ENCODE results near the gene PRDX2.

PRDX2 gene

GRCh38 chr19:12782424-12783290 is 18.9 kb downstream of the PRDX2 start:
- Mint-ChIP-seq H3K4me1 (peaks cover 25% of the 10 kb centered on the region), H3K36me3 (peaks cover 15% of the 10 kb centered on the region), H3K27ac (no peak overlapping the region), H3K4me3 (no peak overlapping the region), H3K9me3 (no peaks in the 10 kb centered on the region)
- ATAC-seq (peak; percentile 63), DNase-seq (ENCODE audit: low spot score in 2 of 2) (peak; percentile 93 to 98)

- ATAC-seq, result no peak
- no peak for DNase-seq (ENCODE audit: low spot score in 2 of 2)
- no peak overlapping the region for H3K4me3 Mint-ChIP-seq
- peaks cover 15% of the 10 kb centered on the region for H3K36me3 Mint-ChIP-seq
- no peaks in the 10 kb centered on the region for H3K9me3 Mint-ChIP-seq
- peaks cover 25% of the 10 kb centered on the region for H3K4me1 Mint-ChIP-seq
- H3K27ac Mint-ChIP-seq, result no peak overlapping the region
Observed at GRCh38 chr19:12782174-12782423, 19.5 kb downstream of the PRDX2 start.

GRCh38 chr19:12779162-12779993 is 22.2 kb downstream of the PRDX2 start:
- Mint-ChIP-seq H3K4me3 (peak overlapping the region; percentile 94), H3K9me3 (no peaks in the 10 kb centered on the region), H3K4me1 (peaks cover 25% of the 10 kb centered on the region), H3K36me3 (peaks cover 15% of the 10 kb centered on the region), H3K27ac (peak overlapping the region; percentile 94)
- ATAC-seq (no peak), DNase-seq (ENCODE audit: low spot score in 2 of 2) (peak in 1 of 2 donors; percentile 66)

GRCh38 chr19:12778905-12779161 is 22.8 kb downstream of the PRDX2 start:
- peak overlapping the region; percentile 94 for H3K4me3 Mint-ChIP-seq
- peak overlapping the region; percentile 94 for H3K27ac Mint-ChIP-seq
- H3K9me3 Mint-ChIP-seq, result no peaks in the 10 kb centered on the region
- DNase-seq (ENCODE audit: low spot score in 2 of 2) (no peak), ATAC-seq (no peak)
- H3K4me1 Mint-ChIP-seq, result peaks cover 27% of the 10 kb centered on the region
- H3K36me3 Mint-ChIP-seq, result peaks cover 15% of the 10 kb centered on the region

GRCh38 chr19:12778017-12778904 is 23.3 kb downstream of the PRDX2 start:
- Mint-ChIP-seq H3K9me3 (no peaks in the 10 kb centered on the region), H3K4me3 (peak overlapping the region; percentile 94), H3K4me1 (peaks cover 33% of the 10 kb centered on the region), H3K27ac (peak overlapping the region; percentile 94), H3K36me3 (peaks cover 10% of the 10 kb centered on the region)
- ATAC-seq, result peak; percentile 2
- peak in 1 of 2 donors; percentile 78 for DNase-seq (ENCODE audit: low spot score in 2 of 2)

- peak; percentile 59 for ATAC-seq
- peak; percentile 86 to 93 for DNase-seq (ENCODE audit: low spot score in 2 of 2)
- peaks cover 33% of the 10 kb centered on the region for H3K4me1 Mint-ChIP-seq
- no peaks in the 10 kb centered on the region for H3K9me3 Mint-ChIP-seq
- peaks cover 7% of the 10 kb centered on the region for H3K36me3 Mint-ChIP-seq
- H3K4me3 Mint-ChIP-seq, result peak overlapping the region; percentile 94
- H3K27ac Mint-ChIP-seq, result peak overlapping the region; percentile 94
Observed at GRCh38 chr19:12777217-12778016, 24.2 kb downstream of the PRDX2 start.

GRCh38 chr19:12774588-12775555 is 26.7 kb downstream of the PRDX2 start, which contains the start of gene HOOK2:
Gene HOOK2 (minus strand): TSS chr19:12775552. CDS start chr19:12775449, 103 bp downstream.
- peak in 1 of 2 donors; percentile 59 for DNase-seq (ENCODE audit: low spot score in 2 of 2)
- peak within 1 kb of the TSS; percentile 94 for H3K4me3 Mint-ChIP-seq
- peak within 1 kb of the TSS; percentile 79 for H3K27ac Mint-ChIP-seq
- ATAC-seq, result peak; percentile 3
- H3K4me1 Mint-ChIP-seq, result peaks cover 29% of the 10 kb centered on the region
- H3K36me3 Mint-ChIP-seq, result no peaks in the 10 kb centered on the region
- no peaks in the 10 kb centered on the region for H3K9me3 Mint-ChIP-seq

GRCh38 chr19:12773571-12773970 is 28.0 kb downstream of the PRDX2 start:
- Mint-ChIP-seq H3K4me3 (no peak overlapping the region), H3K36me3 (no peaks in the 10 kb centered on the region), H3K4me1 (peaks cover 27% of the 10 kb centered on the region), H3K27ac (no peak overlapping the region), H3K9me3 (no peaks in the 10 kb centered on the region)
- ATAC-seq (no peak), DNase-seq (ENCODE audit: low spot score in 2 of 2) (no peak)

- Mint-ChIP-seq H3K4me1 (peaks cover 21% of the 10 kb centered on the region), H3K4me3 (no peak overlapping the region), H3K36me3 (no peaks in the 10 kb centered on the region), H3K9me3 (no peaks in the 10 kb centered on the region), H3K27ac (no peak overlapping the region)
- ATAC-seq, result no peak
- DNase-seq (ENCODE audit: low spot score in 2 of 2), result no peak
Observed at GRCh38 chr19:12772323-12772722, 29.3 kb downstream of the PRDX2 start.

- Mint-ChIP-seq H3K4me1 (peaks cover 28% of the 10 kb centered on the region), H3K27ac (no peak overlapping the region)
Observed at GRCh38 chr19:12770922-12771321, 30.7 kb downstream of the PRDX2 start.

GRCh38 chr19:12769689-12770088 is 31.9 kb downstream of the PRDX2 start:
- Mint-ChIP-seq H3K27ac (no peak overlapping the region), H3K4me3 (peak overlapping the region; percentile 57), H3K9me3 (no peaks in the 10 kb centered on the region), H3K4me1 (peaks cover 29% of the 10 kb centered on the region), H3K36me3 (peaks cover 5% of the 10 kb centered on the region)
- DNase-seq (ENCODE audit: low spot score in 2 of 2) (no peak), ATAC-seq (peak; percentile 83)

More at GRCh38 chr19:12770922-12771321, 30.7 kb downstream of the PRDX2 start:
- no peak for ATAC-seq
- no peaks in the 10 kb centered on the region for H3K9me3 Mint-ChIP-seq
- peaks cover 5% of the 10 kb centered on the region for H3K36me3 Mint-ChIP-seq
- no peak overlapping the region for H3K4me3 Mint-ChIP-seq
- no peak for DNase-seq (ENCODE audit: low spot score in 2 of 2)

- H3K27ac Mint-ChIP-seq, result no peak overlapping the region
- H3K4me1 Mint-ChIP-seq, result peaks cover 21% of the 10 kb centered on the region
- H3K4me3 Mint-ChIP-seq, result no peak overlapping the region
- peaks cover 5% of the 10 kb centered on the region for H3K36me3 Mint-ChIP-seq
- ATAC-seq, result no peak
- no peak for DNase-seq (ENCODE audit: low spot score in 2 of 2)
- no peaks in the 10 kb centered on the region for H3K9me3 Mint-ChIP-seq
Observed at GRCh38 chr19:12767666-12768065, 33.9 kb downstream of the PRDX2 start.

- Mint-ChIP-seq H3K27ac (no peak overlapping the region), H3K4me1 (peaks cover 21% of the 10 kb centered on the region)
Observed at GRCh38 chr19:12767150-12767549, 34.5 kb downstream of the PRDX2 start.

More at GRCh38 chr19:12767150-12767549, 34.5 kb downstream of the PRDX2 start:
- Mint-ChIP-seq H3K36me3 (peaks cover 5% of the 10 kb centered on the region), H3K4me3 (no peak overlapping the region), H3K9me3 (no peaks in the 10 kb centered on the region)
- DNase-seq (ENCODE audit: low spot score in 2 of 2) (no peak), ATAC-seq (no peak)
